ENCODE measurements around the gene PHACTR3.

The PHACTR3 gene

DNA sequence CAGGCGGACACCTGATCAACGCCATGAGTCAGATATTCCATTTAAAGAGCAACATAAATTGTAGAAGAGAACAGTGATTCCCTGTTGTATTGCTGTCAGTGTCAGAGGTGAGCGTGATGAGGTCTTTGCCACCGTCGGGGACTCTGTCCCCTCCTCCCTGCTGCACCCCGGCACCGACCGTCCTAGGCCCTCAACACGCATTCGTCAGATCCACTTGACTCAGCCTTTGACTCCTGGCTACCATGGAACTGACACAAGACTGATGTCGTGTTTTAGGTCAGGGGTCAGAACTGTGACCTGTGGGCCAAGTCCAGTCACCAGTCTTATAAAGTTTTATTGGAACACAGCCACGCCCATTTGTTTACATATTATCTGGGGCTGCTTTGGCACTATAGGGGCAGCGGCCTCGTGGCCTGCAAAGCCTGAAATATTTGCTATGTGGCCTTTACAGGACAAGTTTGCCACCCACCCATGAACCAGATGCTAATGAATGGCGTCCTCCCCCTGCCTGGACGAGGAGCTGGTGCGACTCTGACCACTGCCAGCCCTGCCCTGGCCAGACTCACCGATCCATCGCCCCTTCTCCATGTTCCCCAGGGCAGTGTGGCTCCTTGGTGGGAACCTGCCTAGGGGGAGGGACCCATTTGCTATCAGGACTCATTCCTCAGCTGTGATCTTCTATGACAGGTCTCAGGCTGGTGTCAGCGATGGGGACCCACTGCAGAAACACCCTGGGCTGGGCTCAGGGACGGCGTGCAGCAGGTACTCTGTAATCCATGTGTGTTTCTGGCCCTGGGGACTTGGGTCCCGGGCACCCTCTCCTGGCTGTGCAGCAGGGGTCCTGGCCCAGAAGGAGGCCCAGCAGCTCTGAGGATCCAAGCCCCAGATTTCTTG, 37.5 kb upstream of the PHACTR3 start:
- no peak overlapping the region for H3K4me3 Mint-ChIP-seq
- no peaks in the 10 kb centered on the region for H3K36me3 Mint-ChIP-seq (ENCODE audit: low read depth)
- H3K27ac Mint-ChIP-seq, result no peak overlapping the region
- H3K27me3 Mint-ChIP-seq (ENCODE audit: low read depth), result peaks cover 34% of the 10 kb centered on the region
- TF ChIP-seq, protein P1, sequence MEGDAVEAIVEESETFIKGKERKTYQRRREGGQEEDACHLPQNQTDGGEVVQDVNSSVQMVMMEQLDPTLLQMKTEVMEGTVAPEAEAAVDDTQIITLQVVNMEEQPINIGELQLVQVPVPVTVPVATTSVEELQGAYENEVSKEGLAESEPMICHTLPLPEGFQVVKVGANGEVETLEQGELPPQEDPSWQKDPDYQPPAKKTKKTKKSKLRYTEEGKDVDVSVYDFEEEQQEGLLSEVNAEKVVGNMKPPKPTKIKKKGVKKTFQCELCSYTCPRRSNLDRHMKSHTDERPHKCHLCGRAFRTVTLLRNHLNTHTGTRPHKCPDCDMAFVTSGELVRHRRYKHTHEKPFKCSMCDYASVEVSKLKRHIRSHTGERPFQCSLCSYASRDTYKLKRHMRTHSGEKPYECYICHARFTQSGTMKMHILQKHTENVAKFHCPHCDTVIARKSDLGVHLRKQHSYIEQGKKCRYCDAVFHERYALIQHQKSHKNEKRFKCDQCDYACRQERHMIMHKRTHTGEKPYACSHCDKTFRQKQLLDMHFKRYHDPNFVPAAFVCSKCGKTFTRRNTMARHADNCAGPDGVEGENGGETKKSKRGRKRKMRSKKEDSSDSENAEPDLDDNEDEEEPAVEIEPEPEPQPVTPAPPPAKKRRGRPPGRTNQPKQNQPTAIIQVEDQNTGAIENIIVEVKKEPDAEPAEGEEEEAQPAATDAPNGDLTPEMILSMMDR (IDR thresholded peaks at IDR 0.05; ENCODE audit: unreplicated experiment in 3 of 3), result no peak
- H3K4me1 Mint-ChIP-seq, result peaks cover 2% of the 10 kb centered on the region
- no peaks in the 10 kb centered on the region for H3K9me3 Mint-ChIP-seq

DNA sequence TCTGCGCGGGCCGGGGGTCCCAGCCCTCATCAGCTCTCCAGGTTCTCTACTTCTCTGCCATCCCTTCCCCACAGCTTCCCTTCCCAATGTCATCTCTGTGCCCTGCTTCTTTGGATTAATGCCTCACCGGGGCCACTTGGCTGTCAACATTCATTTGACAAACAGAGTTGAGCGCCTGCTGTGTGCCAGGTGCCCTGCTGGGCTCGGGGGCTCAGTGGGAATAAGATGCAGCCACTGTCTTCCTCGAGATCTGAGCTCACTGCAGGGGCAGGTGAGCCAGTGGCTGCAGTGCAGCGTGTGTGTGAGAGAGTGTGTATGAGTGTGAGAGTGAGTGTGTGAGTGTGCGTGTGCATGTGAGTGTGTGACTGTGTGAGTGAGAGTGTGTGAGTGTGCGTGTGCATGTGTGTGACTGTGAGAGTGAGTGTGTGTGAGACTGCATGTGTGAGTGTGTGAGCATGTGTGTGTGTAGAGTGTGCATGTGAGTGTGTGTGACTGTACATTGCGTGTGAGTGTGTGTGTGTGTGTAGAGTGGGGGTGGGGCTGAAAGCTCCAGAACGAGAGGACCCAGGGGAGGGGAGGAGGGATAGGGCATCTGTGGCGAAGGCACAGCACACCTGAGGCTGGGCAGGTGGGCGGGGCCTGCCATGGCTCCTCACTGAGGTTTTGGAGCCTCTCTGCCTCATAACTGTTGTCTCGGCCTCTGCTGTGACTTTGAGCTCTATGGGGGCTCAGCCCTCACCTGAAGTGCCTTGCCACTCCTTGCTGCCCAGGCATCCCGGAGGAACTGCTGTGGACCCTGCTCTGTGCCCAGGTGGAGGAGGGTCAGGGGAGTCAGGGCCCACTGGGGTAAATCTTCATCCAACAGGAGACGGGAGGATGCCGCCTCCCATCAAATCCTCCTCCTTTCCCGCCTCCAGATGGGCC, 36.5 kb upstream of the PHACTR3 start:
- Mint-ChIP-seq H3K36me3 (ENCODE audit: low read depth) (no peaks in the 10 kb centered on the region), H3K4me3 (no peak overlapping the region), H3K27me3 (ENCODE audit: low read depth) (peaks cover 35% of the 10 kb centered on the region), H3K27ac (no peak overlapping the region), H3K9me3 (no peaks in the 10 kb centered on the region), H3K4me1 (peaks cover 6% of the 10 kb centered on the region)
- TF ChIP-seq, protein P1 (IDR thresholded peaks at IDR 0.05; ENCODE audit: unreplicated experiment in 3 of 3), result no peak

DNA sequence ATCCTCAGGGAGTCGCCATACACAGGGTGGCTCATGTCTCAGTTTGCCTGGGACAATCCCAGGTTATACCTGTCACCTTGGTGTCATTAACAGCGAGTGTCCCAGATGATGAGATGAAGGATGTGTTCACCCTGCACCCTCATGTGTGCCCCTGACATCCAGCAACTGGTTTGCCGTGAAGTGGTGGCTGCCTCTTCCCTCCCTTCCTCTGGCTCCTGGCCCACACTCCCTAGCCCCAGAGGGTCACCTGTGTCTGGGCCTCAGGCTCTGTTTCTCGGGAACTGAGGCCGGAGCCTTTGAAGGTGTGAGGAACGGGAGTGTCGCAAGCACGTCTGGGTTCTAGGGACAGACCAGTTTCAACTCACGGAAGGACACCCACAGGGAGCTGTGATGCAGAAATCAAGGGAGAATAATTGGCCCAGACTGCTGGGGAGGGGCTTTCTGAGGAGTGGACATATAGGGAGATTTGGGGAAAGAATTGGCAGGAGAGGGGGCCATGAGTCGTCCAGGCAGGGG, 35.8 kb upstream of the PHACTR3 start:
- Mint-ChIP-seq H3K4me1 (peaks cover 6% of the 10 kb centered on the region), H3K27me3 (ENCODE audit: low read depth) (peaks cover 42% of the 10 kb centered on the region), H3K4me3 (no peak overlapping the region), H3K27ac (no peak overlapping the region), H3K9me3 (no peaks in the 10 kb centered on the region), H3K36me3 (ENCODE audit: low read depth) (no peaks in the 10 kb centered on the region)
- TF ChIP-seq, protein P1 (IDR thresholded peaks at IDR 0.05; ENCODE audit: unreplicated experiment in 3 of 3), result no peak

DNA sequence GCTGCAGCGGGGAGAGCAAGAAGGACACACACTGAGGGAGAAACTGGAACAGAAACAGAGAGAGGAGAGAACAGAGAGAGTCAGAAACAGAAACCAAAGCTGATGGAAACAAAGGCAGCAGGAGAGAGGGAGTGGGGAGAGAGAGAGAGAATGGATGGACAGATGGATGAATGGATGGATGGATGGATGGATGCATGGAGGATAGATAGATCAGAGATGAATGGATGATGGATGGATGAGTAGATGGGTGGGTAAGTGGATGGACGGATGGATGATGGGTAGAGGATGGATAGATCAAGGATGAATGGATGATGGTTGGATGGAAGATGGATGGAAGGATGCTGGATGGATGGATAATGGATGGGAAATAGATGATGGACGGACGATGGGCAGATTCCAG, 35.0 kb upstream of the PHACTR3 start:
- peaks cover 6% of the 10 kb centered on the region for H3K4me1 Mint-ChIP-seq
- TF ChIP-seq, protein P1 (IDR thresholded peaks at IDR 0.05; ENCODE audit: unreplicated experiment in 3 of 3), result no peak
- H3K9me3 Mint-ChIP-seq, result no peaks in the 10 kb centered on the region
- no peaks in the 10 kb centered on the region for H3K36me3 Mint-ChIP-seq (ENCODE audit: low read depth)
- H3K4me3 Mint-ChIP-seq, result no peak overlapping the region
- H3K27ac Mint-ChIP-seq, result no peak overlapping the region
- H3K27me3 Mint-ChIP-seq (ENCODE audit: low read depth), result peaks cover 46% of the 10 kb centered on the region

DNA sequence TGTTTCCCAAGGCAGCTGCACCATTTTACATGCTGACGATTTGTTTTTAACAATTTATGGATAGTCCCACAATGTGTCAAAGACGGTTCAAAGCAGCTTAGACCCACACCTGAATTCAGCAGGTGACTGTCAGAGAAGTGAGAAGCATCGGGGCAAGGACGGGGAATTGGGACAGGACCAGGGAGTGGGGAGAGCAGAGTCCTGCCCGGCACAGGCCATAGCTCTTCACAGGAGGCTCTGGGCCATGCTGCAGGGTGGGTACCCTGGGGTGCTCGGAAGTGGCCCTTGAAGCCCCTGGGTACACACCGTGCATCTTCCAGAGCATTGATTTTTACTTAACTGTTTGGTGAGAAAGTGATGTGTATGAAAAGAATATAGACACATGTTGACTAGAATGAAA, 33.2 kb upstream of the PHACTR3 start:
- peak overlapping the region in 2 of 3 experiments; percentile 52 to 59 for H3K4me3 Mint-ChIP-seq
- H3K27me3 Mint-ChIP-seq (ENCODE audit: low read depth), result peaks cover 63% of the 10 kb centered on the region
- peaks cover 22% of the 10 kb centered on the region for H3K4me1 Mint-ChIP-seq
- H3K27ac Mint-ChIP-seq, result no peak overlapping the region
- H3K9me3 Mint-ChIP-seq, result no peaks in the 10 kb centered on the region
- no peaks in the 10 kb centered on the region for H3K36me3 Mint-ChIP-seq (ENCODE audit: low read depth)
- TF ChIP-seq, protein P1 (IDR thresholded peaks at IDR 0.05; ENCODE audit: unreplicated experiment in 3 of 3), result no peak
